T-cell (primary cell): ENCODE results near the gene PDE1A. TPM values are rescaled to one million over a fixed set of nuclear protein-coding genes. Genes with fewer than 3 reads are reported as not detected.

Source experiments
- ATAC-seq, 4 experiments: fragments of 200-7000 bp in 3 of 4; fragments of 150-1000 bp in 1 of 4; cut with Tn5 transposase; replicated peaks in 1 of 4; 1 replicate in 3 of 4; 2 replicates in 1 of 4; pipeline ENCODE4 v1.10.0; 2021; ENCODE audit warnings: moderate library complexity in 3 of 4, mild to moderate bottlenecking in 2 of 4, moderate number of reproducible peaks in 1 of 4
- CTCF ChIA-PET, 2 donors: fragments of 300-600 bp; sonication (Branson Sonifier 250); formaldehyde crosslinking; loops; one replicate each; lab custom pipeline; 2022; ENCODE audit warnings: antibody characterized with exemption in 2 of 2; lab: Charles Lee
- POLR2A ChIA-PET, 2 donors: fragments of 300-600 bp; sonication (Branson Sonifier 250); formaldehyde crosslinking; loops; one replicate each; lab custom pipeline; 2022; ENCODE audit warnings: antibody characterized with exemption in 2 of 2; lab: Charles Lee
- DNase-seq, 35 experiments: peaks; one replicate each; pipeline versions ENCODE4 v3.0.0 to v3.0.0-alpha.2; 2013 to 2023
- H3K27ac ChIP-seq: one replicate; pipeline ENCODE4 v1.5.1; 2013; ENCODE audit warnings: low read length
- H3K27me3 ChIP-seq, 2 experiments: replicated peaks in 1 of 2; 1 replicate in 1 of 2; 2 replicates in 1 of 2; pipeline versions ENCODE4 v1.6.1 to v1.7.0; 2013; ENCODE audit warnings: low read length in 1 of 2, mixed read lengths in 1 of 2; ENCODE audit not compliant: control insufficient read depth in 2 of 2, insufficient read depth in 2 of 2; ENCODE audit errors: extremely low read depth in 1 of 2
- H3K36me3 ChIP-seq, 2 donors: 1 replicate in 1 of 2; 2 replicates in 1 of 2; pipeline versions ENCODE4 v1.6.1 to v1.7.0; 2013; ENCODE audit warnings: low read length in 1 of 2; ENCODE audit not compliant: control insufficient read depth in 2 of 2, insufficient read depth in 1 of 2; ENCODE audit errors: extremely low read depth in 1 of 2
- H3K4me1 ChIP-seq, 2 experiments: 1 replicate in 1 of 2; 2 replicates in 1 of 2; pipeline versions ENCODE4 v1.6.1 to v1.7.0; 2013; ENCODE audit warnings: low read length in 2 of 2, mixed read lengths in 1 of 2; ENCODE audit not compliant: insufficient read depth in 2 of 2, control insufficient read depth in 1 of 2; ENCODE audit errors: extremely low read depth in 1 of 2
- H3K4me3 ChIP-seq, 2 donors: 1 replicate in 1 of 2; 2 replicates in 1 of 2; pipeline versions ENCODE4 v1.5.1 to v1.7.0; 2013; ENCODE audit warnings: mild to moderate bottlenecking in 2 of 2, low read length in 1 of 2, moderate library complexity in 1 of 2; ENCODE audit not compliant: control insufficient read depth in 1 of 2; ENCODE audit errors: extremely low read depth in 1 of 2
- H3K9me3 ChIP-seq: 2 replicates; pipeline ENCODE4 v1.7.0; 2013
- H3K27ac Mint-ChIP-seq, 2 donors: one replicate each; pipeline ENCODE4 v1.8.0; 2020 to 2021; ENCODE audit warnings: mild to moderate bottlenecking in 2 of 2, mixed read lengths in 2 of 2
- H3K27me3 Mint-ChIP-seq, 2 donors: one replicate each; pipeline ENCODE4 v1.8.0; 2021 to 2022; ENCODE audit warnings: mixed read lengths in 2 of 2
- H3K36me3 Mint-ChIP-seq: one replicate; pipeline ENCODE4 v1.8.0; 2021; ENCODE audit warnings: mixed read lengths
- H3K4me1 Mint-ChIP-seq, 3 donors: one replicate each; pipeline ENCODE4 v1.8.0; 2020 to 2022; ENCODE audit warnings: mixed read lengths in 3 of 3, mild to moderate bottlenecking in 1 of 3
- H3K4me3 Mint-ChIP-seq, 3 donors: one replicate each; pipeline ENCODE4 v1.8.0; 2020 to 2022; ENCODE audit warnings: mild to moderate bottlenecking in 3 of 3, mixed read lengths in 3 of 3, moderate library complexity in 3 of 3
- H3K9me3 Mint-ChIP-seq, 3 donors: one replicate each; pipeline ENCODE4 v1.8.0; 2020 to 2022; ENCODE audit warnings: mixed read lengths in 3 of 3
- WGBS: methylation state at CpG from one replicate; pipeline ENCODE4 v1.1.5; 2013; ENCODE audit warnings: missing lambda C conversion rate; ENCODE audit not compliant: insufficient coverage; 5-methylcytosine and 5-hydroxymethylcytosine counted together
- total RNA-seq, 35 experiments: library from RNA in 6 of 35; stranded (reverse) in 6 of 35; fragments of 120-200 nt in 1 of 35; gene quantifications; one replicate each; pipeline versions ENCODE4 v1.2.1 to v1.2.4 and lab custom pipeline; 2013 to 2026

The PDE1A gene
- total RNA-seq, 5 donors from 2014 or later (not counting 1 experiment from before 2014, with no cell fraction given): not detected

GRCh38 chr2:182182436-182182835, 244.4 kb downstream of the PDE1A start:
- H3K4me3 ChIP-seq: no peak overlapping the region
- Mint-ChIP-seq H3K4me3 (no peak overlapping the region), H3K36me3 (no peaks in the 10 kb centered on the region), H3K27me3 (peaks cover 9 to 15% of the 10 kb centered on the region in 2 donors), H3K9me3 (peaks cover 4 to 9% (median 8%) of the 10 kb centered on the region in 3 donors), H3K27ac (no peak overlapping the region), H3K4me1 (no peaks in the 10 kb centered on the region)
- peaks cover 0 to 3% of the 10 kb centered on the region in 2 experiments for H3K27me3 ChIP-seq
- H3K27ac ChIP-seq: no peak overlapping the region
- ATAC-seq (no peak), DNase-seq (no peak)
- 64% methylated on average over 1 of the region's 2 CpGs for WGBS
- H3K4me1 ChIP-seq: no peaks in the 10 kb centered on the region
- H3K9me3 ChIP-seq: no peaks in the 10 kb centered on the region
- ChIA-PET POLR2A (no interaction called here), CTCF (no interaction called here)
- no peaks in the 10 kb centered on the region for H3K36me3 ChIP-seq

- Mint-ChIP-seq H3K4me1 (no peaks in the 10 kb centered on the region), H3K4me3 (no peak overlapping the region), H3K27me3 (peaks cover 9 to 11% of the 10 kb centered on the region in 2 donors), H3K27ac (no peak overlapping the region), H3K9me3 (peaks cover 4 to 9% (median 8%) of the 10 kb centered on the region in 3 donors), H3K36me3 (no peaks in the 10 kb centered on the region)
- DNase-seq (no peak), ATAC-seq (no peak)
- H3K27ac ChIP-seq: no peak overlapping the region
- WGBS: 93% methylated on average over 3 of the region's 3 CpGs
- H3K9me3 ChIP-seq: no peaks in the 10 kb centered on the region
- no peaks in the 10 kb centered on the region for H3K36me3 ChIP-seq
- CTCF ChIA-PET: no interaction called here
- H3K27me3 ChIP-seq: peaks cover 0 to 3% of the 10 kb centered on the region in 2 experiments
- no peak overlapping the region for H3K4me3 ChIP-seq
- POLR2A ChIA-PET: no interaction called here
- no peaks in the 10 kb centered on the region for H3K4me1 ChIP-seq
Measured at GRCh38 chr2:182181381-182181780, 245.5 kb downstream of the PDE1A start.

GRCh38 chr2:182179176-182179575, 247.7 kb downstream of the PDE1A start:
- CTCF ChIA-PET: no interaction called here
- DNase-seq (no peak), ATAC-seq (no peak)

GRCh38 chr2:182173944-182174622, 252.8 kb downstream of the PDE1A start:
- Mint-ChIP-seq H3K36me3 (no peaks in the 10 kb centered on the region), H3K9me3 (no peaks in the 10 kb centered on the region), H3K4me1 (no peaks in the 10 kb centered on the region), H3K27me3 (peaks cover 0 to 3% of the 10 kb centered on the region in 2 donors), H3K4me3 (no peak overlapping the region), H3K27ac (no peak overlapping the region)
- Histone ChIP-seq H3K4me1 (no peaks in the 10 kb centered on the region), H3K9me3 (no peaks in the 10 kb centered on the region), H3K4me3 (no peak overlapping the region), H3K36me3 (no peaks in the 10 kb centered on the region), H3K27me3 (peaks cover 0 to 3% of the 10 kb centered on the region in 2 experiments), H3K27ac (no peak overlapping the region)
- POLR2A ChIA-PET: no interaction called here
- no CpG with 5 or more reads among the region's 5 CpGs for WGBS
- CTCF ChIA-PET: no interaction called here
- DNase-seq (no peak), ATAC-seq (no peak)

More at GRCh38 chr2:182179176-182179575, 247.7 kb downstream of the PDE1A start:
- Histone ChIP-seq H3K27ac (no peak overlapping the region), H3K9me3 (no peaks in the 10 kb centered on the region), H3K36me3 (no peaks in the 10 kb centered on the region), H3K27me3 (peaks cover 0 to 3% of the 10 kb centered on the region in 2 experiments), H3K4me1 (no peaks in the 10 kb centered on the region), H3K4me3 (no peak overlapping the region)
- Mint-ChIP-seq H3K9me3 (peaks cover 4 to 9% (median 7%) of the 10 kb centered on the region in 3 donors), H3K4me3 (no peak overlapping the region), H3K27ac (no peak overlapping the region), H3K4me1 (no peaks in the 10 kb centered on the region), H3K36me3 (no peaks in the 10 kb centered on the region), H3K27me3 (peaks cover 9 to 11% of the 10 kb centered on the region in 2 donors)
- POLR2A ChIA-PET: interaction anchor here in 1 of 2 donors (0.6 kb wide), 2 partner anchors 13 to 879 kb away, joined by 3 to 6 read pairs; no protein-coding TSS in a partner anchor

DNA sequence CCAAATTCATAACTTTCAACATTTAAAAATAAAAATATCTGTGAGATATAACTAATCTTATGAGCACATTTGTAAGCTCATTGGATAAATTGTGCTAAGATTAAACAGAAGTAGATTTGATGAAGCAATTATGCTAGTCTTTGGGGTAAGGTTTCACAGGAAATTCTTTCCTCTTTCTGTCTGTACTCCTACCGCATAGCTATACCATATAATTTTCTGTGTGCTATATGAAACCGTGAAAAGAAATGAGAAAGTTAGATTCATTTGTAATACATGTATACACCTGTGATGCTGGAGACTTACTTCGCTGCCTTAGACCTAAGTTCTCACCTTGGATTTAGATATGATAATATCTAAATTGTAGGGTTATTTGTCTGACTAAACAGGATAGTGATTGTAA, 256.5 kb downstream of the PDE1A start:
- DNase-seq (no peak), ATAC-seq (no peak)
- CTCF ChIA-PET: no interaction called here
- no peaks in the 10 kb centered on the region for H3K27me3 ChIP-seq
- no peaks in the 10 kb centered on the region for H3K36me3 Mint-ChIP-seq
- no peak overlapping the region for H3K27ac Mint-ChIP-seq
- no peaks in the 10 kb centered on the region for H3K4me1 Mint-ChIP-seq
- H3K9me3 Mint-ChIP-seq: no peaks in the 10 kb centered on the region
- no CpG with 5 or more reads among the region's 3 CpGs for WGBS
- H3K4me3 ChIP-seq: no peak overlapping the region
- POLR2A ChIA-PET: no interaction called here
- H3K27me3 Mint-ChIP-seq: peaks cover 0 to 4% of the 10 kb centered on the region in 2 donors
- H3K4me3 Mint-ChIP-seq: no peak overlapping the region
- no peaks in the 10 kb centered on the region for H3K9me3 ChIP-seq
- H3K36me3 ChIP-seq: no peaks in the 10 kb centered on the region
- H3K4me1 ChIP-seq: no peaks in the 10 kb centered on the region
- H3K27ac ChIP-seq: no peak overlapping the region

DNA sequence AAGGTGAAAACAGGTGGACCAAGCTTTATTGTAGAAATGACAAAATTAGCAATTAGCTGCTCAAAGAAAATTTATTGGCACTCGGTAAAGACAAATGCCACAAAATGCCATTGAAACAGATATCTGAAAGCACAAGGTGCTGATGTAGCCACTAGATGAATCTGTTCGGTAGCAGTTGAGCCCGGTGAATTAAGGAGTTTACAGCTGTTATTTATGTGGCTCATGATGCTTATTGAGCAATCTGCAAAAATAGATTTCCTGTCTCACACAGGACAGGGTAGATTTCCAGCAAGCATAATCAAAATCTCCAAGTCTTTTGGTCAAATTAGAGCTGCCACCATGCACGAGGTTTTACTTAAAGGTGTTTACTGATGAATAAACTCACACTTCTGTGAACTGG, 259.0 kb downstream of the PDE1A start:
- Histone ChIP-seq H3K4me3 (no peak overlapping the region), H3K36me3 (no peaks in the 10 kb centered on the region), H3K4me1 (no peaks in the 10 kb centered on the region), H3K9me3 (no peaks in the 10 kb centered on the region), H3K27ac (no peak overlapping the region), H3K27me3 (no peaks in the 10 kb centered on the region)
- Mint-ChIP-seq H3K27ac (no peak overlapping the region), H3K36me3 (no peaks in the 10 kb centered on the region), H3K4me1 (no peaks in the 10 kb centered on the region), H3K27me3 (peaks cover 0 to 4% of the 10 kb centered on the region in 2 donors), H3K4me3 (no peak overlapping the region), H3K9me3 (no peaks in the 10 kb centered on the region)
- POLR2A ChIA-PET: no interaction called here
- 94% methylated on average over 2 of the region's 4 CpGs for WGBS
- no peak for ATAC-seq
- CTCF ChIA-PET: no interaction called here
- DNase-seq: no peak
